Activated CD4-positive, alpha-beta T cell treated with anti-CD3 and anti-CD28 coated beads, Interleukin-2, amount 50 U/mL, for 48 hours (primary cell): ENCODE measurements around the gene DYRK1A.
A peak's percentile ranks its signal among the peaks of the same experiment; 100 is the strongest.
"Not testable (repeated sequence)": the region's sequence is repeated elsewhere in the genome, so short reads cannot be mapped to it uniquely, and the experiment has no call there.

Experiments used
- DNase-seq, 2 experiments: peaks; one replicate each; pipeline ENCODE4 v3.0.0-alpha.2; 2020

DYRK1A gene

DNA sequence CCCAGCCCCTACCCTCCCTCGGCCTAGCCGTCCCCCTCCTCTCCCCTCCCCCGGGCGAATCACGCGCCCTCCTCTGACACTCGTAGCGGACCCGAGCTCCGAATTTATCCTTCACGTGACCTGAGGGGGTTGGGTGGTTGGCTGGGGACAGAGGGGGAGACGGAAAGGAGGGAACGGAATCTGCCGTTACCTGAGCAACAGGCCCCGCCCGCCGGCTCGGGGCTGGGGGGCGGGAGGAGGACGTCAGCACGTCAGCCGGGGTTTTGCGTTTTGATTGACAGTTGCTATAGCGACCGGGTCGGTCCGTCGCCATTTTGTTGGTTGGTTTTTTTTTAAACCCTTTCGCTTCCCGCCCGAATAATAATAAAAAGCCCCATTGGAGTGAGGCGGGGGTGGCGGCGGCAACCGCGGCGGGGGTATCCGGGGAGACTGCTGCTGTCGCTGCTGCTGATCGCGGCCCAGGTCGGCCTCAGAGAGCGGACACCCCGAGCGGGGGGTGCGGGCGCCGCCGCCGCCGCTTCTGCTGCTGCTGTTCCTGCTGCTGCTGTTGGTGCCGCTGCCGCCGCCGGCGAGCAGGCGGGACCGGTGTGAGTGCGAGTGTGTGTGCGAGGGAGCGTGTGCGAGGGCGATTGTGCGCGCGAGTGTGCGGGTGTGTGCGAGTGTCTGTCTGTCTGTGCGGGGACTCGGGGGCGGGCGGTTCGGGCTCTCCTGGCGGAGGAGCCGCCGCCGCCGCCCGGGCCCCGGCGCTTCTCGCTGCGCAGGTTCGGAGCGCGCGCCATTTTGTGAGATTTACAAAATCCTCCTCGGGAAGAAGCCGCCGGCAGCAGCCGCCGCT lies at the start of gene DYRK1A:
TSS of gene DYRK1A (plus strand) at position 292 of the 835 bp plus-strand sequence. CDS start 53,602 bp downstream, outside the sequence.
- peak; percentile 96 to 97 for DNase-seq

DNA sequence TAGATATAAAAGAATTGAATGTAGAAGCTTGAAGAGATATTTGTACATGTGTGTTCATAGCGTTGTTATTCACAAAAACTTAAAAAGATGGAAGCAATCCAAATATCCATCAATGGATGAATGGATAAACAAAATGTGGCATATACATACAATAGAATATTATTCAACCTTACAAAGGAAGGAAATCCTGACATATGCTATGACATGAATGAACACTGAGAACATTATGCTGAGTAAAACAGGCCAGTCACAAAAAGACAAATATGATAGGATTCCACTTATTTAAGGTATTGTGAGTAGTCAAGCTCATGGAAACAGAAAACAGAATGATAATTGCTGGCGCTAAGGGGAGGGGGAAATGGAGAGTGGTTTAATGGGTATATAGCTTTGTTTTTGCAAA lies 47.0 kb upstream of the DYRK1A start:
- no peak for DNase-seq

GRCh38 chr21:37322084-37322483 lies 44.5 kb upstream of the DYRK1A start:
- DNase-seq, result no peak

GRCh38 chr21:37324558-37324957 lies 42.0 kb upstream of the DYRK1A start:
- DNase-seq, result no peak

DNA sequence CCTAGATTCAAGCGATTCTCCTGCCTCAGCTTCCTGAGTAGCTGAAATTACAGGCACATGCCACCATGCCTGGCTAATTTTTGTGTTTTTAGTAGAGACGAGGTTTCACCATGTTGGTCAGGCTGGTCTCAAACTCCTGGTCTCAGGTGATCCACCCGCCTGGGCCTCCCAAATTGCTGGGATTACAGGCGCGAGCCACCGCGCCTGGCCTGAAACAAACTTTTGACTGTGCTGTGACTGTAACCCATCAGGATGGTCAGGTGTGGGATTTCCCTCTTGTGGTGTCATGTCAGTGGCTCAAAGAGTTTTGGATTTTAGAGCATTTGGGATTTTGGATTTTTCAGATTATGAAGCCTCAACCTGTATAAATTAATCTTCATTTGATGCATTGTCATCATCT lies 38.4 kb upstream of the DYRK1A start:
- not testable (repeated sequence) for DNase-seq

DNA sequence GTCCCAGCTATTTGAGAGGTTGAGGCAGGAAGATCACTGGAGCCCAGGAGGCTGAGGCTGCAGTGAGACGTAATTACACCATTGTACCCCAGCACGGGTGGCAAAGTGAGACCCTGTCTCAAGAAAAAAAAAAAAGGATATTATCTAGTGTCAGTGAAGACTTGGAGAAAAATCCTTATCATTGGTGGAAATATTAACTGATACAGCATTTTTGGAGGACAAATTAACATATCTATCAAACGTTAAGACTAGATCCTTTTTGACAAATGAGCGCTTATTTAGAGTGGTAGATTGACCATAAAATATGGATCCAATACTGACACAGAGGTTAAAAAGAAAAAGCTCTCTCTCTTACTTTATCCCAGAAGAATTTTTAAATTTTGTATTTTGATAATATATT lies 35.2 kb upstream of the DYRK1A start:
- DNase-seq, result no peak

DNA sequence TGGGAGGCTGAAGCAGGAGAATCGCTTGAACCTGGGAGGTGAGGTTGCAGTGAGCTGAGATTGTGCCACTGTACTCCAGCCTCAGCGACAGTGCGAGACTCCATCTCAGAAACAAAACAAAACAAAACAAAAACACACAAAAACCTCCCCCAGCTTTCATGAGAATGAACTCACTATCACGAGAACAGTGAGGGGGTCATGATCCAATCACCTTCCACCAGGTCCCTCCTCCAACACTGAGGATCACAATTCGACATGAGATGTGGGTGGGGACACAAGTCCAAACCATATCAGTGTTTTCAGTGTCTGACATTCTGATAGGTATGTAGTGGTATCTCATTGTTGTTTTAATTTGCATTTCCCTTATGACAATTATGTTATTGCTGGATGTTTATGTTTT lies 31.5 kb upstream of the DYRK1A start:
- no peak for DNase-seq

- DNase-seq, result no peak
Observed at GRCh38 chr21:37337179-37337578, 29.4 kb upstream of the DYRK1A start.

GRCh38 chr21:37337831-37338230 lies 28.7 kb upstream of the DYRK1A start:
- no peak for DNase-seq

GRCh38 chr21:37338671-37339551 lies 27.7 kb upstream of the DYRK1A start:
- DNase-seq, result no peak

- no peak for DNase-seq
Observed at GRCh38 chr21:37339552-37339939, 27.0 kb upstream of the DYRK1A start.

DNA sequence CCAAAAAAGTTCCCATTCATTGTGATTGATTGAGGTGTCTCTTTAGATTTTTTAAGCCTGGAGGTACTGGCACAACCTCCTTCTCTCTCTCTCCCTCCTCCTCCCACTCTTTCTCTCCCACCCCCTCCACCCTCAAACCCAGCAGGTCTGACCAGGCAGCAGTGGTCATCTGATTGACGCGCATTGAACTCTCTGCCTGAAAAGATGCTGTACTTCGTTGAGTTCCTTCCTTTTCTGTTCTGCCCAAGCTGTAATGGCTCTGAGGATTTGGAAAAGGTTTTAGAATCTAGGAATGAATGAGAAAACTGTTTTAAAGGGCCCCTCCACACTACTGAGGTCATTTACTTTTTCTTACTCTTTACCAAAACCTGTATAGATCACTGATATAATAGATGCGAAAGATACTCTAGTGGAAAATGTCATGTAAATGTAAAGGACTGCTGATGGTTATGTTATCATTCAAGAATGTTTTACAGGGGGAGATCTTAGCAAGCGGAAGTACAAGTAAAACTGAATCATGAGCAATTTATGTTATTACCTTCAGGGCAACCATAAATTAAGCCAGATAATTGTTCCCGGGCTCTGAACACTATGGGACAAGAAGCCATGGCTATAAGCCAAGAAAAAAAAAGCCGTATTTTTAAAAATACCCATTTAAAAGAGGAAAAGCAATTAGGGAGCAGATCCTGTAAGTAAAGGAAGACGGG lies 25.2 kb upstream of the DYRK1A start:
- DNase-seq, result no peak

DNA sequence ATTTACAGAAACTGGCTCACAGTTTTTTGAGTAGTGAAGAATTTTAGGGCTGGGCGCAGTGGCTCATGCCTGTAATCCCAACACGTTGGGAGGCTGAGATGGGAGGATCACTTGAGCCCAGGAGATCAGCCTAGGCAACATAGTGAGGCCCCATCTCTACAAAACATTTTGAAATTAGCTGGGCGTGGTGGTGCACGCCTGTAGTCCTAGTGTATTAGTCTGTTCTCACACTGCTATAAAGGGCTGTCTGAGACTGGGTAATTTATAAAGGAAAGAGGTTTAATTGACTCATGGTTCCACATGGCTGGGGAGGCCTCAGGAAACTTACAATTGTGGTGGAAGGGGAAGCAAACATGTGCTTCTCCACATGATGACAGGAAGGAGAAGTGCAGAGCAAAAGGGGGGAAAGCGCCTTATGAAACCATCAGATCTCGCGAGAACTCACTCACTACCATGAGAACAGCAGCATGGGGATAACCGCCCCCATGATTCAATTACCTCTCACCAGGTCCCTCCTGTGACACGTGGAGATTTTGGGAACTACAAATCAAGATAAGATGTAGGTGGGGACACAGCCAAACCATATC lies 24.4 kb upstream of the DYRK1A start:
- DNase-seq, result no peak

DNA sequence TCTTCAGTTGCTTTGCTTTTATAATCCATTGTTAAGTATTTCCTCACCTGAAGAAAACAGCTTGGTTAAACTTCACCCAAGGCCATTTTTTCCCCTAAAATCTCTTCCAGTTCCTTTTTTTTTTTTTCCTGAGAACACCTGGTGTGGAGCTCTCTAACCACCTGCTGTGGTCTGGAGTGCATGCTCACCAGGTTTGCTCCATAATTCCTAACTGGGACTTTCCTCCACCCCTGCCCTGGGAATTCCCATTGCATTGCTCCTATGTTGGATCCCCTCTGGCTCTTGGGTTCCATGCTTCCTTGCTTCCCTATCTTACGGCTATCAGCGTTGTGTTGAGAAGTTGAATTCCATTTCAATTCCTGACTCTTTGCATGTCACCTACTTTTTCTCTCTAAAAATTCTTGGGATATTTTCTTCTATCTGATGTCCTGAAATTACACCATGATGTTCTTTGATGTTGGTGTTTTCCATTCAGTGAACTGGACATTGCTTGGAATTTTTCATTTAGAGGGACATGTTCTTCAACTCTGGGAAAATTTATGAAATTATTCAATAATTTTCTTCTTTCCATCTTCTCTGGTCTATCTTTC lies 19.6 kb upstream of the DYRK1A start:
- DNase-seq, result no peak

GRCh38 chr21:37348664-37349063 lies 17.9 kb upstream of the DYRK1A start:
- no peak for DNase-seq

DNA sequence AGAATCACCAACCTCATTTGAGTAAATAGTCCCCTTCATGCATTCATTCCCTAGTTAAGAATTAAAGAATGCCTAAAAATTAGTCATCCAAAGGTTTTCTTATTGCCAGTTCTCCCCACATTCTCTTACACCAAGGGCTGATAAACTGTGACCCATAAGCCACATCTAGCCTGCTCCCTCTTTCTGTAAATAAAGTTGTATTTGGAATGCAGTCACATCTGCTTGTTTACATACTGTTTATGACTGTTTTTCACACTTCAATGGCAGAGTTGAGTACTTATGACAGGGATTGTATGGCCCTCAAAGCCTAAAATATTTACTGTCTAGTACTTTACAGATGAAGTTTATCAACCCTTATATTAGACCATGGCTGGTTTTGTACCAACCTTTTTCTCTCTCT lies 16.1 kb upstream of the DYRK1A start:
- no peak for DNase-seq

DNA sequence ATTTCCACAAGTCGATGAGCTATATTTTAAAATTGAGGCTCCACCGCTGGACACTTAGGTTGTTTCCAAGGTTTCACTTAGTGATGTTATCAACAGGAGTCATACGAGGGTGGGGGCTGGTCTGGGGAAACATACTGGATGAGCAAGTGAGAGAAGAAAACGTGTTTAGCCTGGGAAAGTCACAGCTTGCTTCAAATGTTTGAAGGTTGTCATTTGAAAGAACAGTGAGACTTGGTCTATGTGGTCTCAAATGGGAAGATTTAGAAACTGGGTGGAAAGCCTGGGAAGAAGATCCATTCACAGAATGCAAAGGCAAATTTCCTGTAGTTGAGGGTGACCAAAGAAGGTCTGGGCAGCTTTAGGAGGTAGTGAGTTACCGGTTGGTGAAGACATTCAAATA lies 9.9 kb upstream of the DYRK1A start:
- no peak for DNase-seq

DNA sequence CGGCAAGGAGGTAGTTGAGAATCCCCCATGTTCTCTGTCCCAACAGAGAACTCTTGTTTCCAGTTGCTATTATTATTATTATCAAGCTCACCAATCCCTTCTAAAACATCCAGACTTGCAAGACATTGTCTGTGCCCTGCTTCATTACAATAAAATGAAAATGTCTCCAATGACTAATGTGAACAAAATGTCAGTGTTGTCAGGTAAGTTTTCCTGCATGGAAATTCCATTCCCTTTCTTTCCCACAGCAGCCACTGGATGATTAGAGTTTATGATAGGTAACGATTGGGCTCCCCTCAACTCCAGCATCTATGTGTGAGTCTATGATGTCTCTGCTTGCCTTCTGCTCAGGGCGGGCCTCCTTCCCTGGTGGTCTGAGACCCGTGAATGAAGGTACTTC lies 8.9 kb upstream of the DYRK1A start:
- DNase-seq, result no peak

DNA sequence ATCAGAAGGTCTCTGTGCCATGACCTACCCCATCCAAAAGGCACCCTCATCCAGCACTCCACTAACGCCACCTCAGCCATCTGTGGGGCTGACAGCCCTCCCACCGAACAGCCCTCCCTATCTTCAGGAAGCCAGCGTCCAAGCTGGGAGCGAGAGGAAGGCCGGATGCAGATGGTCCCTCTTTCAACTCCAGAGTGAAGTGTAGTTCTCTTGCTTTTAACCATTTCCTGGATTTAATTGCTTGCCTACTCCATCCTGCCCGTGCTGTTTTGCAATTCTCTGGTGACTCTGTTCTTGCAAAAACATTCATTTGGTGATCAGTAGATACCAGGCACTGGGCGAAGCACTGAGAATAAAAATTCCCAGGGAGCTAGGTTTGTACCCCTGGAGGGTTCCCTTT lies 8.2 kb upstream of the DYRK1A start:
- no peak for DNase-seq

GRCh38 chr21:37363936-37364335 lies 2.6 kb upstream of the DYRK1A start:
- no peak for DNase-seq

GRCh38 chr21:37364722-37365121 lies 1.9 kb upstream of the DYRK1A start:
- DNase-seq, result no peak
